ENCODE measurements around the gene RPL36.

DNA sequence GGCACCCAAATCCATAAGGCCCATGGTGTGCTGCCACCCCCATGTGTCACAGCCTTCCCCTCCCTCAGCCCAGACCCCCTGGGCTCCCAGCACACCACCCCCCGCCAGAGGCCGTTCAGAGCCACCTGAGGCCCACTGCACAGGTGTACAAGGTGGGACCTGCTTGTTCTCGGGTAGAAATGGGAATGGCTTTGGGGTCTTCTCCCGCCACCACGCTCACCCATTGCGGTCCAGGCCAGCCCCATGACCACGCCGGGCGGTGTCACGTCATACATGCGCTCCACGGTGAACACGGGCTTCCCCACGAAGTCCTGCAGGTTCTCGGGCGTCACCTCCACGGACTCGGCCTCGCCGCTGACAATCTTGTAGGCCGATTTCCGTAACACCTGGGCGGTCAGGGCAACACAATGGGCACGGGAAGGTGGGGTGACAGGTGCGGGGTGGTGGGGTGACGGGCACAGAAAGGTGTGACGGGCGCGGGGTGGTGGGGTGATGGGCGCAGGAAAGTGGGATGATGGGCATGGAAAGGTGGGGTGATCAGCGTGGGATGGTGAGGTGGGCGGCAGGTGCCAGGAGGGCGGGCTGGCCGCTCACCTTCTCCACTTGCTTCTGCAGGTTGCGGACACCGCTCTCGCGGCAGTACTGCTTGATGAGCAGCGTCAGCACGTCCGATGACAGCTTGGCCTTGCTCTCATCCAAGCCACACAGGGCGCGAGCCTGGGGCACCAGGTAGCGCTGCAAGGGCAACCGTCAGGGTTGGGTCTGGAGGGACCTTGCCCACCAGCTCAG, 4.3 kb downstream of the RPL36 start:
- TF ChIP-seq, protein P1, sequence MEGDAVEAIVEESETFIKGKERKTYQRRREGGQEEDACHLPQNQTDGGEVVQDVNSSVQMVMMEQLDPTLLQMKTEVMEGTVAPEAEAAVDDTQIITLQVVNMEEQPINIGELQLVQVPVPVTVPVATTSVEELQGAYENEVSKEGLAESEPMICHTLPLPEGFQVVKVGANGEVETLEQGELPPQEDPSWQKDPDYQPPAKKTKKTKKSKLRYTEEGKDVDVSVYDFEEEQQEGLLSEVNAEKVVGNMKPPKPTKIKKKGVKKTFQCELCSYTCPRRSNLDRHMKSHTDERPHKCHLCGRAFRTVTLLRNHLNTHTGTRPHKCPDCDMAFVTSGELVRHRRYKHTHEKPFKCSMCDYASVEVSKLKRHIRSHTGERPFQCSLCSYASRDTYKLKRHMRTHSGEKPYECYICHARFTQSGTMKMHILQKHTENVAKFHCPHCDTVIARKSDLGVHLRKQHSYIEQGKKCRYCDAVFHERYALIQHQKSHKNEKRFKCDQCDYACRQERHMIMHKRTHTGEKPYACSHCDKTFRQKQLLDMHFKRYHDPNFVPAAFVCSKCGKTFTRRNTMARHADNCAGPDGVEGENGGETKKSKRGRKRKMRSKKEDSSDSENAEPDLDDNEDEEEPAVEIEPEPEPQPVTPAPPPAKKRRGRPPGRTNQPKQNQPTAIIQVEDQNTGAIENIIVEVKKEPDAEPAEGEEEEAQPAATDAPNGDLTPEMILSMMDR (IDR thresholded peaks at IDR 0.05 in 8 of 11, conservative IDR thresholded peaks at IDR 0.05 in 3 of 11), result no peak
- peak in 2 of 3 donors; percentile 23 to 51 for TF ChIP-seq POLR2AphosphoS5 (IDR thresholded peaks at IDR 0.05)
